Uterus (tissue), 4 donors: ENCODE measurements around the gene TMSB4X. TPM values are rescaled to one million over a fixed set of nuclear protein-coding genes. Genes with fewer than 3 reads are reported as not detected.

Experiments
- DNase-seq, 2 donors: peaks; one replicate each; pipeline ENCODE4 v3.0.0-alpha.2; 2019 to 2020
- H3K27ac ChIP-seq, 2 donors: fragments of 200-600 bp; sonication (generic); 1 replicate in 1 of 2; 2 replicates in 1 of 2; pipeline ENCODE4 v1.5.1; 2016 to 2018
- H3K27me3 ChIP-seq, 2 donors: fragments of 200-600 bp; sonication (generic); one replicate each; pipeline ENCODE4 v1.5.1; 2018 to 2019; ENCODE audit warnings: control low read depth in 1 of 2
- H3K36me3 ChIP-seq, 2 donors: fragments of 200-600 bp; sonication (generic); one replicate each; pipeline ENCODE4 v1.5.1; 2019; ENCODE audit warnings: control low read depth in 1 of 2
- H3K4me1 ChIP-seq, 2 donors: fragments of 200-600 bp; sonication (generic); one replicate each; pipeline ENCODE4 v1.5.1; 2018 to 2019; ENCODE audit warnings: control low read depth in 1 of 2
- H3K4me3 ChIP-seq, 2 donors: fragments of 200-600 bp; sonication (generic); 1 replicate in 1 of 2; 2 replicates in 1 of 2; pipeline ENCODE4 v1.5.1; 2018 to 2019; ENCODE audit warnings: mild to moderate bottlenecking in 1 of 2
- H3K9me3 ChIP-seq, 2 donors: fragments of 200-600 bp; sonication (generic); one replicate each; pipeline ENCODE4 v1.5.1; 2019; ENCODE audit warnings: control low read depth in 1 of 2
- POLR2A ChIP-seq, 2 donors: fragments of 450-650 bp; IDR thresholded peaks; one replicate each; pipeline ENCODE4 v1.6.1; 2016; ENCODE audit warnings: antibody characterized with exemption in 2 of 2, mild to moderate bottlenecking in 1 of 2, moderate library complexity in 1 of 2
- intact Hi-C: fragments of 100-400 bp; cut with DNase I; formaldehyde crosslinking; loops from one replicate; pipeline ENCODE4 v1.15.1; 2023; ENCODE audit warnings: low total_unique reads
- total RNA-seq, 4 donors: library from RNA; depleted of rRNA in 3 of 4; stranded (reverse); fragments of >200 nt in 3 of 4; gene quantifications; one replicate each; pipeline versions ENCODE4 v1.1.0 to v1.2.4, GENCODE V29; 2014 to 2023
- TF ChIP-seq, protein P1 (sequence below), 4 experiments: fragments of 200-600 bp in 2 of 4; fragments of 450-650 bp in 2 of 4; sonication (generic) in 2 of 4; IDR thresholded peaks; one replicate each; pipeline ENCODE4 v1.5.1; 2016 to 2019; ENCODE audit warnings: antibody characterized with exemption in 4 of 4, mild to moderate bottlenecking in 2 of 4, moderate library complexity in 1 of 4
- donor health status: DM: yes; HTN: yes; CAD: no.

The TMSB4X gene
- total RNA-seq, 4 donors from 2014 or later = 2,867 to 6,849 (median 3,091) TPM

DNA sequence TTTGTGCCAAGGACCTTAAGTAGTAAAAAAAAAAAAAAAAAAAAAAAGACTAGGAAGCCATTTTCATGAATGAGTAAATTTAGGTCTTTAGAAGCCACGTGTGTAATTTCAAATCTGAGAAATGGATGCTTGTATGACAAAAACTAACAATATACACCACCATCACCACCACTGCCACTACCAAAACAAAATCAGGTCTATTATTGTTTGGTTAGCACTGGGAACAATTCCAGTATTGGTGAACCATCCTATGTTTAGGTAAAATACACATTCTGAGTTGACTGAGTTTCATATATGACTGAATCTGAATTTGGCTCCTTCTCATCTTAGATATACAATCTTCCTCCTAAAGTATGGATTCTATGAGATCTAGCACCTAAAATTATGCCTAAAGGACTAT is 8.8 kb upstream of the TMSB4X start:
- Histone ChIP-seq H3K27me3 (no peaks in the 10 kb centered on the region), H3K9me3 (no peaks in the 10 kb centered on the region), H3K27ac (no peak overlapping the region), H3K4me3 (no peak overlapping the region), H3K4me1 (no peaks in the 10 kb centered on the region), H3K36me3 (no peaks in the 10 kb centered on the region)
- intact Hi-C loops = no loop called here
- no peak for TF ChIP-seq POLR2A (IDR thresholded peaks at IDR 0.05)
- TF ChIP-seq, protein P1, sequence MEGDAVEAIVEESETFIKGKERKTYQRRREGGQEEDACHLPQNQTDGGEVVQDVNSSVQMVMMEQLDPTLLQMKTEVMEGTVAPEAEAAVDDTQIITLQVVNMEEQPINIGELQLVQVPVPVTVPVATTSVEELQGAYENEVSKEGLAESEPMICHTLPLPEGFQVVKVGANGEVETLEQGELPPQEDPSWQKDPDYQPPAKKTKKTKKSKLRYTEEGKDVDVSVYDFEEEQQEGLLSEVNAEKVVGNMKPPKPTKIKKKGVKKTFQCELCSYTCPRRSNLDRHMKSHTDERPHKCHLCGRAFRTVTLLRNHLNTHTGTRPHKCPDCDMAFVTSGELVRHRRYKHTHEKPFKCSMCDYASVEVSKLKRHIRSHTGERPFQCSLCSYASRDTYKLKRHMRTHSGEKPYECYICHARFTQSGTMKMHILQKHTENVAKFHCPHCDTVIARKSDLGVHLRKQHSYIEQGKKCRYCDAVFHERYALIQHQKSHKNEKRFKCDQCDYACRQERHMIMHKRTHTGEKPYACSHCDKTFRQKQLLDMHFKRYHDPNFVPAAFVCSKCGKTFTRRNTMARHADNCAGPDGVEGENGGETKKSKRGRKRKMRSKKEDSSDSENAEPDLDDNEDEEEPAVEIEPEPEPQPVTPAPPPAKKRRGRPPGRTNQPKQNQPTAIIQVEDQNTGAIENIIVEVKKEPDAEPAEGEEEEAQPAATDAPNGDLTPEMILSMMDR (IDR thresholded peaks at IDR 0.05) = no peak
- no peak for DNase-seq

DNA sequence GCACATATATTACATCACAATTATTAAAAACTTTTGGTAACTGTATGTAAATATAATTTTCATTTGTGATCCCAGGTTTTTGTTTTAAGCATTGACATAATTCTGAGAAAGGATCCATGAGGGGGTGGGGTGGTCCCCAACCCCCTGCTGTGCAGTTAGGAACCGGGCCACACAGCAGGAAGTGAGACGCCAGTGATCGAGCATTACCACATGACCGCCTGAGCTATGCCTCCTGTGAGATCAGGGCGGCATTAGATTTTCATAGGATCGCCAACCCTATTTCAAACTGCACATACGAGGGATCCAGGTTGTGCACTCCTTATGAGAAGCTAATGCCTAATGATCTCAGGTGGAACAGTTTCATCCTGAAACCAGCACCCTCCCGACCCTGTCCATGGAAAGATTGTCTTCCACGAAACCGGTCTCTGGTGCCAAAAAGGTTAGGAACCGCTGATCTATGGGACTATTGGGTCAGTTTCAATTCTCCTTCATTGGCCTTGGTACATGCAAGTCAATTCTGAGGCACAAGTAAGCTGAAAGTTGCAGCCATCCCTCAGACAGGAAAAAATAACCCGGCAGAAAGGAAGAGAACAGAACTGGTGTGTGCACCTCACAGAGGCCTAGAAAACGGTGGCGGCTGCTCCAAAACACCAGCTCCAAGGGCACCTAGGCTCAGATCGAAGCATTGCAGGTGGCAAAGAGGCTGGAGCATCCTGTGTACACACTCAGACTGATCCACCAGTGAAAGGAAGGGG is 7.0 kb upstream of the TMSB4X start:
- Histone ChIP-seq H3K4me3 (no peak overlapping the region), H3K9me3 (no peaks in the 10 kb centered on the region), H3K27me3 (no peaks in the 10 kb centered on the region), H3K27ac (no peak overlapping the region), H3K4me1 (no peaks in the 10 kb centered on the region), H3K36me3 (no peaks in the 10 kb centered on the region)
- no peak for DNase-seq
- intact Hi-C loops = no loop called here
- no peak for TF ChIP-seq POLR2A (IDR thresholded peaks at IDR 0.05)
- TF ChIP-seq, protein P1 (IDR thresholded peaks at IDR 0.05) = no peak

GRCh38 chrX:12970691-12971202 is 4.2 kb upstream of the TMSB4X start:
- Histone ChIP-seq H3K27ac (peak overlapping the region; percentile 97), H3K4me1 (no peaks in the 10 kb centered on the region), H3K9me3 (no peaks in the 10 kb centered on the region), H3K27me3 (no peaks in the 10 kb centered on the region), H3K4me3 (no peak overlapping the region), H3K36me3 (no peaks in the 10 kb centered on the region)
- TF ChIP-seq POLR2A (IDR thresholded peaks at IDR 0.05) = no peak
- TF ChIP-seq, protein P1 (IDR thresholded peaks at IDR 0.05) = peak; percentile 54 to 68 (median 58)
- DNase-seq = peak; percentile 39 to 51
- intact Hi-C loops = loop anchor here (5.0 to 10.0 kb wide), 2 partner anchors 134 to 517 kb away; no protein-coding TSS in a partner anchor

GRCh38 chrX:12971282-12972003 is 3.5 kb upstream of the TMSB4X start:
- Histone ChIP-seq H3K36me3 (no peaks in the 10 kb centered on the region), H3K4me3 (no peak overlapping the region), H3K27me3 (no peaks in the 10 kb centered on the region), H3K4me1 (no peaks in the 10 kb centered on the region), H3K27ac (peak overlapping the region; percentile 97), H3K9me3 (no peaks in the 10 kb centered on the region)
- TF ChIP-seq, protein P1 (IDR thresholded peaks at IDR 0.05) = no peak
- peak in 1 of 2 donors; percentile 12 for TF ChIP-seq POLR2A (IDR thresholded peaks at IDR 0.05)
- DNase-seq = peak in 1 of 2 donors; percentile 41
- intact Hi-C loops = loop anchor here (5.0 to 10.0 kb wide), 2 partner anchors 133 to 516 kb away; no protein-coding TSS in a partner anchor
